ENCODE data around the gene UBAP2L.
"Not testable (repeated sequence)": the region's sequence is repeated elsewhere in the genome, so short reads cannot be mapped to it uniquely, and the experiment has no call there.

Gene UBAP2L

DNA sequence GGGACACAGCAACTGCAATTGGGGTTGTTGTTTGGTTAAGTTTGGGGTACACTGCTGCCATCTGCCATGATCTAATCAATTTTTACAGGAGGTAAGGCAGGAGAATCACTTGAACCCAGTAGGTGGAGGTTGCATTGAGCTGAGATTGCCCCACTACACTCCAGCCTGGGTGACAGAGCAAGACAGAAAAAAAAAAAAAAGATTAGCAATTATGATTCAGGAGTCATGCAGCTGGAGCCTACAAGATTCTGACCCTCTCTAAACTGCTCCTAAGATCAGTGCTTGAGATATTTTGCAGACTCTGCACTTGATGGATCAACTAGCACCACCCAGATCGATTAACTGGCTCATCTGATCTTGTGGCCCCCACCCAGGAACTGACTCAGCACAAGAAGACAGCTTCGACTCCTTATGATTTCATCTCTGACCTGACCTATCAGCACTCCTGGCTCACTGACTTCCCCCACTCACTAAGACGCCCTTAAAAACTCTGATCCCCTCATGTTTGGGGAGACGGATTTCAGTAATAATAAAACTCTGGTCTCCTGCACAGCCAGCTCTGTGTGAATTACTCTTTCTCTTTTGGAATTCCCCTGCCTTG is 87.0 kb downstream of the UBAP2L start:
- not testable (repeated sequence) for DNase-seq (ENCODE audit: low spot score)

DNA sequence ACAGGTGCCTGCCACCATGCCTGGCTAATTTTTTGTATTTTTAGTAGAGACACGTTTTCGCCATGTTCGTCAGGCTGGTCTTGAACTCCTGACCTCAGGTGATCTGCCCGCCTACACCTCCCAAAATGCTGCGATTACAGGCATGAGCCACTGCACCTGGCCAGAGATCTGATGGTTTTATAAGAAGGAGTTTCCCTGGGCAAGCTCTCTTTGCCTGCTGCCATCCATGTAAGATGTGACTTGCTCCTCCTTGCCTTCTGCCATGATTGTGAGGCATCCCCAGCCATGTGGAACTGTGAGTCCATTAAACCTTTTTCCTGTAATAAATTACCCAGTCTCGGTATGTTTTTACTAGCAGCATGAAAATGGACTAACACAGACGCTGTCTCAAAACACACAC is 88.4 kb downstream of the UBAP2L start:
- DNase-seq (ENCODE audit: low spot score), result not testable (repeated sequence)

DNA sequence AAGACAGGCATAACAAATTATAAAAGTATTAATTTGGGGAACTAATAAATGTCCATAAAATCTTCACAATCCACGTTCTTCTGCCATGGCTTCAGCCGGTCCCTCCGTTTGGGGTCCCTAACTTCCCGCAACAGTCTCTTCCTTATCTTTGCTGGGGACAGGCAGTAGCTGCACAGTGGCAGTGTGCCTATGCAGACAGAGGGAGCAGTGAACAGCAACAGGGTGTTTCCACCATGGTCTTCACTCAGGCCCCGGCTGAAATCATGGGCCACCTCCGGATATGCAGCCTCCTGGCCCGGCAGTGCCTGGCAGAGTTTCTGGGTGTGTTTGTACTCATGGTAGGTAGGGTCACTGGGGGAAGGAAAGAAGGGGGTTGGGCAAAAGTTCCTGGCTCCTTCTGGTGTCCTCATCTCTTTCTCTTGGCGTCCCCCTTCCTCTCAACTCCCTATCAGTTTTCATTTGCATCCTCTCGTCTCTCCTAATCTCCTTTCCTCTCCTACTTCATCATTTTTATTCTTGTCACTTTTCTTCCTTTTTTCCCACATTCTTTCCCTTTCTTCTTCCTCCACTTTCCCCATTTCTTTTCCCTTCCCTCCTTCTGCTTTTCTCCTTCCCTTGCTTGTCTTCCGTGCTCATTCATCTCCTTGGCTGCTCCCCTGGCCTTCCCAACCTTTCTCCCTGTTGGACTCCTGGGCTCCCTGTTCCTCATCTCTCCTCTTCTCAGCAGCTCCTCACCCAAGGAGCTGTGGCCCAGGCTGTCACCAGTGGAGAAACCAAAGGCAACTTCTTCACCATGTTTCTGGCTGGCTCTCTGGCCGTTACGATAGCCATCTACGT is 91.7 kb downstream of the UBAP2L start:
- DNase-seq (ENCODE audit: low spot score), result not testable (repeated sequence)

DNA sequence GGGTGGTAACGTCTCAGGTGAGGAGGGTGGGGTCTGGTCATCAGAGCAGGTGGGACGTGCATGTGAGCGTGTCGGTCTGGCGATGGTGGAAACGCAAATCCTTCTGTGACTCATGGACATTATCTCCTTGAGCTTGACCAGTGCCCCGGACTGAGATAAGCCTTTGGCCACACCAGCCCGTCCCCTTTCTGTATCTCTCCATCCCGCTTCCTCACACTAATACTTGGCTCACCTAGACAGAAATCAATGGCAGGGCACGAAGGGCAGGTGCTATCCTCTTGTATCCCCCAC is 92.3 kb downstream of the UBAP2L start:
- no peak for DNase-seq (ENCODE audit: low spot score)

DNA sequence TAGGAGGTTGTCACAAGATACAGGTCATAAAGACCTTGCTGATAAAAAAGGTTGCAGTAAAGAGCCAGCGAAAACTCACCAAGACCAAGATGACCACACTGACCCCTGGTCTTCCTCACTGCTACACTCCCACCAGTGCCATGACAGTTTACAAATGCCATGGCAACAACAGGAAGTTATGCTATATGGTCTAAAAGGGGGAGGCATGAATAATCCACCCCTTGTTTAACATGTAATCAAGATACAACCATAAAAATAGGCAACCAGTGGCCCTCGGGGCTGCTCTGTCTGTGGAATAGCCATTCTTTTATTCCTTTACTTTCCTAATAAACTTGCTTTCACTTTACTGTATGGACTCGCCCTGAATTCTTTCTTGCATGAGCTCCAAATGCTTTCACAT is 93.5 kb downstream of the UBAP2L start:
- DNase-seq (ENCODE audit: low spot score), result not testable (repeated sequence)

DNA sequence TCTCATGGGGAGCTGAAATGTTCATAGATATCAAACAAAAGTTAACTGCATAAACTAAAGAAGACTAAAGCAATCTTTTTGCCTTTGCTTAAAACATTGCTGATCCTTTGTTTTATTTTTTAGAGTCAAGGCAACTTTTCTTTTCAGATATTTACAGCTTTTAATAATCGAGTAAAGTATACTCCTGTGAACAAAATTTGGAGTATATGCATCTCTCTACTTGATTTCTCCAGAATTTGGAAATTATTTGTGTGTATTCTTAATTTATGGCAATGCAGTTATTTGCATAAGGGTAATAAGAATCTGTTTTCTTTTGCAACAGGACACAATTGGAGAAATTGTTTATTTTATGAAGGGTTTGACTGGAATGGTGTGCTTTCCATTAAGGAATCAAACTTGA is 95.9 kb downstream of the UBAP2L start:
- DNase-seq (ENCODE audit: low spot score), result no peak

DNA sequence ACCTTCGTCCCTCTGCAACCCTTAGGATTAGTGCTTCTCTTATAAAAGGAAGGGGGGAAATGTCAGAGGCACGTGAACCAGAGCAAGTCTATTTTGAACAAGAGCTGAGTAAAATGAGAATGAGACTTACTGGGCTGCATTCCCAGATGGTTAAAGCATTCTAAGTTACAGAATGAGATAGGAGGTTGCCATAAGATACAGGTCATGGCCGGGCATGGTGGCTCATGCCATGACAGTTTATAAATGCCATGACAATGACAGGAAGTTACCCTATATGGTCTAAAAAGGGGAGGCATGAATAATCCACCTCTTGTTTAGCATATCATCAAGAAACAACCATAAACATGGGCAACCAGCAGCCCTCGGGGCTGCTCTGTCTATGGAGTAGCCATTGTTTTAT is 97.6 kb downstream of the UBAP2L start:
- no peak for DNase-seq (ENCODE audit: low spot score)

All from Ammon's horn (tissue), 1 donor.